GM18499 (cell line): ENCODE measurements around the gene DNAAF8.

Experiments
- ATAC-seq: cut with Tn5 transposase; IDR thresholded peaks from one replicate; pipeline ENCODE4 v1.9.1; 2021; ENCODE audit warnings: moderate number of reproducible peaks; ENCODE audit not compliant: insufficient read depth, unreplicated experiment

The DNAAF8 gene

DNA sequence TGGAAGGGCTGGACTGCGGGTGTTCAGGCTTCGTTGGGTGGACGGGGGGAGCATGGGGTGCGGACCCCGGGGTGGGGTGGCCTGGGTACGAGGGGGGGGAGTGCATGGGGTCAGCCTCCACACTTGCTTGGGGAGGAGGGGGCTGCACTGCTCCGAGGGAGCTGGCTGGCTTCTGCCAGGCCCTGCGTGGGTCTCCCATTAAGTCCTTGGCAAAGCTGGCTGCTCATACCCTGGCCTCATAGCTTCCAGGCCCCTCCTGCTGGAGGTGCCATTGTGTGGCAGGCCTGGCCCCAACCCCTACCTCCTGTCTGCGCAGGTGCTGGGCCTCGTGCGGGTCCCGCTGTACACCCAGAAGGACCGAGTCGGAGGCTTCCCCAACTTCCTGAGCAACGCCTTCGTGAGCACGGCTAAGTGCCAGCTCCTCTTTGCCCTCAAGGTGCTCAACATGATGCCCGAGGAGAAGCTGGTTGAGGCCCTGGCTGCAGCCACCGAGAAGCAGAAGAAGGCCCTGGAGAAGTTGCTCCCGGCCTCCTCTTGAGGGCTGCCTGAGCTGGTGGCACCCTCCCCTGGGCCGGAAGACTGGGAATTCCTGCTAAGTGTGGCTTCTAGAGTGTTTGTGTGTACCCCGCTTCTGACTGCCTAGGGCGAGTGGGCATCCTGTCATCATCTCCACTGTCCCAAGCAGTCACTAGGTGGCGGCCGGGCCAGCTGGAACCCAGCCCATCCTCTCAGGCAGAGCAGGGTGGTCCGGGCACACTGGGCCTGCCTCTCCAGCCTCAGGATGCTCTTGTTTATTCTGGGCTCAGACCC, 39.5 kb upstream of the DNAAF8 start:
- ATAC-seq, result no peak

DNA sequence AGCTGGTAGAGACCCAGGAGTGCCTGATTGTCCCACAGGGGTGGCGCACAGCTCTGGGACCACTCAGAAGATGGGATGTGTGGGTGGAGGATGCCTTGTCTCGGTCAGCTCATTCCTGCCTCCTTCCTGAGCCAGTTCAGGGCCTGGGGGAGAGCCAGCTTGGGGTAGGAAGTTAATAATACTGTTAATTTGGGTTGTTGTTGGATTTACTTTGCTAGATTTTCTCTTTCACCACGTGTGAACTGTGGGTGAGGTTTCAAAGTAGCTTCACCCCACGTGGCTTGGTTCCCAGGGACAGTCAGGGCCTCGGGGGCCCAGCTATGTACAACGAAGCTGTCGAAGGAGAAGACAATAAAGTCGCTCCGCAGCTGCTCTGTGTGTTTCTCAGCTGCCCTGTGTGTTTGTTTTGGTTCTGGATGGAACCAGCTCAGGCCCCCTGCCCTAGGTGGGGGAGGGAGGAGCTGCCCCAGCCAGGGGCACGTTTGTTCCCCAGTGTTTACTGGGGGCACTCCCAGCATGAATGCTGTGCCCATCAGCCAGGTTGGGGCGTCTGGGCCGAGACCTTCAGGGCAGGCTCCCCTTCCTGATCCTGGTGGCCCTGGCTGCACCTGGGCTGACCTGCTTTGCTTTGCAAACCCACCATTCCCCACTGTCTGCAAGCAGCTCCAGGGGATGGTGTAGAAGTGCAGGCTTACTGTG, 38.7 kb upstream of the DNAAF8 start:
- ATAC-seq, result no peak

DNA sequence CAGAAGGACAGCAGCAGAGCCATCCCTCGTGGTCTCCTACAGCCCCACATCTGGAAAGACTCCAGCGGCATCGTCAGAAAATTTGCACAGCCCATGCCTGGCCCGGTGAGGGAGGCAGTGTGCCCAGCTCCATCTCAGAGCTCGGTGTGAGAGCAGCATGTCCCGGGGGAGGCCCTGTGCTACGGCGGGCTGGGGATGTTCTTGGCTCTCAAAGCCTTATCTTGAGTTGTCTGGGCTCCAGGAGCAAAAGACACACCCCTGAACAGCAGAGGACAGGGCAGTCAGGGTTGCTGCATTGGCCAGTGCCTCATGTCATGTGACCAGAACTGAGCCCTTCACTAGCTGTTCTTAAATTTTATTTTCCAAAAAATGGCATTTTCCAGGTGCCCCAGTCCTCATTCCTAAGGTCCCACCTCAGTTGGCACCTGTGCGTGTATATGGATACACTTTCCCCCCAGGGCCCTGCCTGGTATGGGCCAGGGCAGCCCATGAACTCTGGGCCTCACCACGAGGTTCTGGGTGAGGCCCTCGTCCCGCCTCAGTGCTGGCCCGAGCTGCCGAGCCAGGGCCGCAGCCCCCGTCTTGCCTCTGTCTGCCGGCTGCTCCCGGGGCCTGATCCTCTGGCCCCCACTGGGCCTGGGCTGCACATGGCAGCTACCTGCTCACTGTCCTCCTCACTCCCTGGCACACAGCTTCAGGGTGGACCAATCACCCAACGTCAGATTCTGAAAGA, 38.0 kb upstream of the DNAAF8 start:
- ATAC-seq, result no peak

- ATAC-seq, result no peak
These were observed 37.2 kb upstream of the DNAAF8 start for GRCh38 chr16:4696905-4697847.

DNA sequence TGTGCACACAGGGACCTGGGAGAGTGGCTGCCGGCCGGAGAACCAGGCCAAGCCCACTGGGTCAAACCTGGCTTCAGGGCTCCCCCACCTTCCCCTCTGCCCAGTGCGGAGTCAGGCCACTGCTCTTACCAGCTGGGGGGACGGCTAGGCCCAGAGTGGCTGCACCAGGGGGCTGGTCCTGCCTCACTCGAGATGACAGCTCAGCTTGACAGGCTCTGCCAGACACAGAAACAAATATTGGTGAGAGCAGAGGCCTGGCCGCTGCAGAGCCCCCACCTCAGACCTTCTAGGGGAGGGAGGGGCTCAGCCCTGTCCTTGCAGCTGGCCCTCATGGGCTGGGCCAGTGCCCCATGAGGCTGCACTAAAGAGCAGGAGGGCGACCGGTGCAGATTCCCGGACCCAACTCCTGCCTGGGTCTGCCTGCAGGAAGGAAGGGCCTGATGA, 36.5 kb upstream of the DNAAF8 start:
- ATAC-seq, result no peak

DNA sequence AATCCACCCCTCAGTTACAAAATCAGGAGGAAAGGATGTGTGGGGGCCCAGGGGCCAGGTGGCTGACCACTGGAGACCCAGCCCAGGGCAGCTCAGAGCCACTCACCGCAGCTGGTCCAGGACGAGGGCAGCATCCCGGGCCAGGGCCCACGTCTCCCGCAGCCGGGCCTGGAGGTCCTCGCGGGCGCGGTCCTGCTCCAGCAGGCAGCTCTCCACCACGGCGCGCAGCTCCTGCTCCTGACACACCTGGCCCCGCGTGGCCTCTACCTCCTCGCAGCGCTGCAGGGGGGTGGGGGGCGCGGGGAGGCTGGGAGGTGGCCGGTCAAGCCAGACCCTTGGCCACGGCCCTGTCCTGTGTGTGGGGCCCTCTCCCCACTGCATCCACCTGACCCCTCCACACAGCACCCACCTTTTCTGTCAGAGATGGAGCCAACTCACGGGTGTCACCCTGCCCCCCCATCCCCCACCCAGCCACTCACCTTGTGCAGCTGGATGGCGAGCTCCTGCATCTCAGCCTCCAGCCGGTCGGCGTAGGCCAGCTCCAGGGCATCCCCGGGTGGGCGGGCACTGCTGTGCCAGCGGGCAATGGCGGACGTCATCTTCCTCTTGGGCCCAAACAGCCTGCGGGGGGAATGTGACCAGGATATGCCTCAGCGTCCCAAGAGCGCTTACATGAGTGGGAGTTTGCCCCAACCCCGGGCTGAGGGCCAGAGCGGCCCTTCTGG, 35.9 kb upstream of the DNAAF8 start:
- ATAC-seq, result no peak

DNA sequence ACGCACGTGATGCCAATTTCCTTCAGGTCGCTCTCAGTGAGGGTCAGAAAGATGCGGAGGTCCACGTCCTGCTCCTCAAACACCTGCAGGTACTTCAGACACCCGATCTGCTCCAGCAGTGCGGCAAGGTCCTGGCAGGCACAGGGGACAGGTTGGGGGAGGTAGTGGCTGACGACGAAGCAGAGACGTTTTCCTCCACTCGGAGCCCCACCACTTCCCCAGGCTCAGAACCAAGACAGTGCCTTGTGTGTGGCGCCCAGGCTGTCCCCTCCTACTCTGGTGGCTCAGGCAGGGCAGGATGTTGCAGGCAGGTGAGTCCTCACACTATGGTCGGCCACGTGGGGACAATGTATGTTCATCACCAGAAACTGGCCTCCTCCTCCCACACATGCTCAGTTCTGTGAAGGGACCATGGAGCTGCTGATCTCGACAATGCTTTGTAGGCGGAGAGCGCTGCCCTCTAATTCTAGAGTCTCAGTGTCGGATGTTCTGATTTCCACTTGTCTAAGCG, 35.2 kb upstream of the DNAAF8 start:
- no peak for ATAC-seq

DNA sequence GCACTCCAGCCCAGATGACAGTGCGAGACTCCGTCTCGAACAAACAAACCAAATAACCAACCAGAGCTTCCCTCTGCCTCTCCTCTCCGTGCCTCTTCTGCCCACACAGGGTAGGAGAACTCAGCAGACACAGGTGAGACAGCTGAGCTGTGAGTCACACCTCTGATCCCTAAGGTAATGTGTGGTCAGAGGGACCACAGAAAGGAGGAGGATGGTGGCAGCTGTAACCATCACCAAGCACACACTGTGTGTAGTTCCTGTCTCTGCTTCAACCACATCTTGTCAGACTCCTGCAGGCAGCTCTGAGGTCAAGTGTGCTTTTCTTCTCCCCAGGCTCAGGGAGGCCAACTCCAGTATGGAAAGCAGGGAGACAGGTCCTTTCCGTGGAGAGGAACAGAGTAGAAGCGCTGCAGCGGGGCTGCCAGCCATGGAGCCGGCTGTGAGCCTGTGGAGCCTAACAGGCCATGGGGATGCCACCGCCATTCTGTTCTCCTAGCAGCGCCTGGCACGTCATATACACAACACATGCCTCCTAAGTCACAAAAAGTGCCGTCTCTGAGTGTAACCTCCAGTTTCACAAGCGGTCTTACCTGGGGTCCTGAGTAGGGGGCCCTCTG, 33.8 kb upstream of the DNAAF8 start:
- no peak for ATAC-seq

DNA sequence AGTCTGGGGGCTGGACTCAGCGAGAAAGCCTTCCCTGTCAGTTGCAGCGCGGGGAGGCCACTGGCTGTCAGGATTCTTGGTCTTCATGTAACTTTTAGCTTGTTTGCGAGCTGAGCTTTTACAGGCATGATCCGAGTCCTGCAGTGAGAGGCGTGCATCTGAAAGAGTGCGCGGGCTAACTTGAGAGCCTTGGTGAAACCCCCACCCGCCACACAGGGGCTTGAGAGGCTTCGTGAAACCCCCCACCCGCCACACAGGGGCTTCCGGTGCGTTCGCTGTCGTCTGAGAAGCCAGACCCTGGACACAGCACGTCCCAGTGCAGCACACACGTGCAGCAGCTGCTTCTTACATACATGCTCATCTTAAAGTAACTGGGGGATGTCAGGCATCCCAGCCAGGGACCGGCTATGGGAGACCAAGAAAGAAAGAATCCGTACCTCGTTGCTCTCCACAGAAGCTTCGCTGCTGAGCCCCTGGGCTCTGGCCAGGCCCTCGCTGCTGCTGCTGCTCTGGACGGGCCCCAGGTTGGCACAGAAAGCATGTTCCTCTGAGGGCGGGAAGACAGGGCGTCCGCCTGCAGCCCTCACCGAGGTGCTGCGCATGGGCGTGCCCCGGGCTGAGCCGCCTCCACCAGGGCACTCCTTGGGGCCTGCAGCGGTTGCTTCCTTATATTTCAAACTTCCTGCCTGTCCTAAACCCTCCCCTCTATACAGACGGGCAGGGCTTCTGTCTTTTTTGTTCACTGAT, 33.2 kb upstream of the DNAAF8 start:
- ATAC-seq, result no peak

DNA sequence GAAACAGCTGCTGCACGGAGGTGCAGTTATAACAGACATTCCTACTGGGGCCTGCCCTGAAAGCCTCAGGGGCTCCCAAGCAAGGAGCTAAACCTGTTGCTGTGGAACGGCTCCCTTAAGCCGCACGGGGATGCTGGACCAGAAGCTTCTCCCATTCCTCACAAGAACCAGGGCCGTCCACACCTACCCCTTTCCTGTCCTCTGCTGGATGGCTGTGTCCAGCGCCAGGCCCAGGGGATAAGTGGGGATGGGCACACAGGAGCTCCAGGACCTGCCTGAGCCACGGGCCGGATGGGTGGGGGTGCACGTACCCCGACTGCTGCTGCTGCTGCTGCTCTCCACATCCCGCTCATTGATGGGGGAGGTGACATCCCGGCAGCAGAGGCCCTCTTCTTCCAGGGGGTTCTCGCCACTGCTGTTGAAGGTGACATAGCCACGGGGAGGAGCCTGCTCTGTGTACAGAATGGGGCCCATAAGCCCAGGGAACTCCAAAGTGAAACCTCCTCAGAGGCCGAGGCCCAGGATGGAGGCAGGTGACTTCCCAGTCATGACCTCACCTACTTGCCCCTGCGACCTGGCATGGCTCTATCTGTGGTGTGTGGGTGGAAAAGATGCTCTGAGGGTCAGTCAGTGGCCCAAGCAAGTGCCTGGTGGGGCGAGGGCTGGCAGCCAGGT, 32.4 kb upstream of the DNAAF8 start:
- no peak for ATAC-seq

GRCh38 chr16:4702466-4702808, 31.9 kb upstream of the DNAAF8 start:
- ATAC-seq, result no peak

DNA sequence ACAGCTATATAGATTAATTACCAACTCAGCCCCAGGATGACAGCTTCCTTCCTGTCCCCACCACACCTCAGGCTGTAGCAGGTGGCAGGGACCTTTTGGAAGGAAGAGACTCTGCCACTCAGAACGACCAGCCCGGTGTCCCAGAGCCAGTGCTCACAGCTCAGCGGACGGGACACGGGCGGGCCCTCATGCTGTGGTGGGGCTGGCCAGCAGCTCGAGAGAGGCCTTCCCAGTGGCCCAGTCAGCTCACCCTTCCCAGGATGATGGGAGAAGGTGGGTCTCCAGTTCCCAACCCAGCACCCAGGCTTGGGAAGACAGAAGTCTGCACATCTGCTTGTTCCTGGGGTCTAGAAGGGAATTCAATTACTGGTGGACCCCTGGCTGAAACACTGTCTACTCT, 30.4 kb upstream of the DNAAF8 start:
- ATAC-seq, result no peak

GRCh38 chr16:4704491-4704890, 29.8 kb upstream of the DNAAF8 start:
- ATAC-seq, result no peak

DNA sequence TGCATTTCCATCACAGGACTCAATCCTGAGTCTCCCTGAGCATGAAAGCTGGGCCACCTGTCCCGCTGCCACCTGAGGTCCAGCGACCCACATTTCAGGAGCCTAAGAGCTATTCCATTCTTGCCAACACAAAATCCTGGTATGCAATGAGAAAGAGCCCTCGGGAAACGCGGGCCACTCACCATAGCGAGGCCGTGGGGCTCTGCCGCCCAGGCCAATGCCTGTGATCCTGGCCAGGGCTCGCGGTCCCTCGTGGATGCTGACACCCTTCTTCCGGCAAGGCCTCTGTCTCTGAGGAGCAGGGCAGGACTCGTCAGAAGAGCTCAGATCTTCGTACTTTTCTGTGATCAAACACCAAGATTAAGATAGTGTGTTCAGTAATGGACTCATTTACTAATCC, 29.4 kb upstream of the DNAAF8 start:
- ATAC-seq, result no peak

GRCh38 chr16:4706871-4707270, 27.5 kb upstream of the DNAAF8 start:
- no peak for ATAC-seq

DNA sequence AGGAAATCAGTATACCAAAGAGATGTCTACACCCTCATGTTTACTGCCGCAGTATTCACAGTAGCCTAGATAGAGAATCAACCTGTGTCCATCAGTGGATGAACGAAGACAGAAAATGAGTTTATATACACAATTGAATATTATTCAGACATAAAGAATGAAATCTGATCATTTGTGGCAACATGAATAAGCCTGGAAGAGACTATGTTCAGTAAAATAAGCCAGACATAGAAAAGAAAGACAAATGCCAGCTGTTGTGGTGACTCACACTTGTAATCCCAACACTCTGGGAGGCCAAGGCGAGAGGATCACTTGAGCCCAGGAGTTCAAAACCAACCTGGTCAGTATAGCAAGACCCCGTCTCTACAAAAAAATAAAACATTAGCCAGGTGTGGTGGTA, 24.9 kb upstream of the DNAAF8 start:
- no peak for ATAC-seq

DNA sequence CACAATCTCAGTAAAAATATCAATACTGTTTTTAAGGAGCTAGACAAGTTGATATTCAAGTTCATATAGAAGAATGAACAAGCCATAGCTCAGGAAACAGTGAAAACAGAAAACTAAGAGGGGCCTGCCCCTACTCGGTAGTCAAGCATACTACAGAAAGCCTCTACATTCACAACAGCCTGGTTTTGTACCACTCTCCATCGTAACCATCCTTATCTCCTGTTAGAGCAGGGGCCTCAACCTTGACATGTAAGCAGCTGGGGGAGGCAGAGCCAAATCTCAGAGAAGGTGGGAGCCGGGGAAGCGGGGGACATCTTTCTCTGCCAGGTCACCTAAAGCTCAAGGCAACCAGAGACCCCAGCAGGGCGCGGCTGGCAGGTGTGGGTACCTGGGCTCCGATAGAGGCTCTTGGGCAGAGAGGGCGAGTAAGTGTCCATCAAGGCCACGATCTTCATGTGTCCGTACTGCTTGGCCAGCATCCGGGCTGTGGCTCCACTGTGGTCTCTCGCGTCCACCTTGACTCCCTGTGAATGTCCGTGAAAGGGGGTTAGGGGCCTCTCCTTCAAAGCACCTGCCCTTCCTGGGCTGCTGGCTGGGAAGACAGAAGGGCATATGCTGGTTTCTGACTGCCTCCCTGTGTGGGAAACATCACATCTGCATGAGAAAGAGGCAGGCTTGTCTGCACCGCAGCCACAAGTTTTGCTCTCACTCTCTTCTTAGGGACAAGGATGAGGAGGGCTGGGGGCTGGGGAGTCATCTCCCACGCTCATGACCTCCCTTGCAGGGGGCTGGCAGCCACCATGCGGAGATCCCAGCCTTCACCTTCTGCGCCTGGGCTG, 20.5 kb upstream of the DNAAF8 start:
- no peak for ATAC-seq
